SJCRH30 (cell line): ENCODE results near the gene NUDT21. TPM values are rescaled to one million over a fixed set of nuclear protein-coding genes. Genes with fewer than 3 reads are reported as not detected.
"Not testable (repeated sequence)": the region's sequence is repeated elsewhere in the genome, so short reads cannot be mapped to it uniquely, and the experiment has no call there.

ENCODE experiments used
- DNase-seq, 2 experiments: peaks; one replicate each; pipeline ENCODE4 v3.0.0-alpha.2; 2015 to 2020
- H3K27ac ChIP-seq: fragments of 250-450 bp; sonication (Bioruptor Pico); 2 replicates; pipeline ENCODE4 v1.5.1; 2020; ENCODE audit warnings: mild to moderate bottlenecking, moderate library complexity
- H3K27me3 ChIP-seq: fragments of 250-450 bp; sonication (Bioruptor Pico); 2 replicates; pipeline ENCODE4 v1.5.1; 2020; ENCODE audit warnings: mild to moderate bottlenecking, moderate library complexity
- H3K36me3 ChIP-seq: fragments of 250-450 bp; sonication (Bioruptor Pico); 2 replicates; pipeline ENCODE4 v1.5.1; 2020; ENCODE audit warnings: mild to moderate bottlenecking, moderate library complexity
- H3K4me1 ChIP-seq: fragments of 250-450 bp; sonication (Bioruptor Pico); 2 replicates; pipeline ENCODE4 v1.5.1; 2020; ENCODE audit warnings: mild to moderate bottlenecking, moderate library complexity
- H3K4me3 ChIP-seq: fragments of 250-450 bp; sonication (Bioruptor Pico); 2 replicates; pipeline ENCODE4 v1.5.1; 2020; ENCODE audit warnings: mild to moderate bottlenecking, moderate library complexity
- H3K9me3 ChIP-seq: fragments of 250-450 bp; sonication (Bioruptor Pico); replicated peaks from 2 replicates; pipeline ENCODE4 v1.5.1; 2020; ENCODE audit warnings: mild to moderate bottlenecking, moderate library complexity
- total RNA-seq: library from RNA; depleted of rRNA; stranded (reverse); fragments of >200 nt; shearing (Covaris generic); gene quantifications from 2 replicates; pipeline ENCODE4 v1.2.3, GENCODE V29; 2014; rRNA removed

NUDT21 gene
- total RNA-seq = 243 and 262 TPM in 2 replicates

DNA sequence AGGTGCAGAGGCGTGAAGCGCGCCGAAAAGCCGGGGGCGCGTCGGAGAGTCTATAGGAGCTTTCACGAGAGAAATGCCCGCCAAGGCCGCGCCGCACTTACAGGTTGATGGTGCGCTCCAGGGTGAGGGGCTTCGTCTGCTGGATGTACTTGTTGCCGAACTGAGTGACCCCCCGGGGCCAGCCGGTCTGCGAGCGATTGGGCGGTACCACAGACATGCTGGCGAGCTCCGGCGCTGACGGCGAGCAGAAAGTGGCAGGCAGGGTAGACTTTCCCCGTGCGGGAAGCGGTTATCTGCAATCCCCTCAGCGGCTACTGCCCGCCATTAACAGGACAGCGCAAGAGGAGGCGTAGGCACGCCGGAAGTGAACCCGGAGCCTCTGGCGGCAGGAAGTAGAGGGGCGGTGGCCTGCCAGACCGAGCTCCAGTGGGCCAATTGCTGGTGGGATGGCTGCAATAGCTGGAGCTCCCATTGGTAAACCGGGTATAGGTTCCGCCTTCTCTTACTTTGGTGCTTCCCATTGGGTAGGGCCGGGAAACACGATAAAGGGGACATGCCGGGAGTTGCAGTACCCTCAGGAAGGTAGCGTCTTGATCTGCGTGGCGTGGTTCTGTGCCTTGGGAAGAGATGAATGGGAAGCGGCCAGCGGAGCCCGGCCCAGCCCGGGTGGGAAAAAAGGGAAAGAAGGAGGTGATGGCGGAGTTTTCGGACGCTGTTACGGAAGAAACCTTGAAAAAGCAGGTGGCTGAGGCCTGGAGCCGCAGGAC is at the start of gene NUDT21, which contains the start of gene OGFOD1:
Gene NUDT21, minus strand, starts transcription at position 347 of the 767 bp plus-strand sequence. Its CDS starts 130 bp downstream, at position 217.
Gene OGFOD1, plus strand, starts transcription at position 569 of the 767 bp plus-strand sequence. Its CDS starts 59 bp downstream, at position 628.
- DNase-seq = peak; percentile 98 to 99
- Histone ChIP-seq H3K27ac (peak within 1 kb of the TSS; percentile 83), H3K9me3 (no peaks in the 10 kb centered on the region), H3K36me3 (peaks cover 41% of the 10 kb centered on the region), H3K4me1 (peaks cover 9% of the 10 kb centered on the region; the same call in 1 of the 2 replicates), H3K4me3 (peak within 1 kb of the TSS; percentile 82), H3K27me3 (no peaks in the 10 kb centered on the region)

GRCh38 chr16:56493815-56494214 is 42.7 kb upstream of the NUDT21 start:
- Histone ChIP-seq H3K36me3 (no peaks in the 10 kb centered on the region), H3K27me3 (no peaks in the 10 kb centered on the region), H3K27ac (no peak overlapping the region), H3K9me3 (no peaks in the 10 kb centered on the region), H3K4me3 (no peak overlapping the region), H3K4me1 (no peaks in the 10 kb centered on the region)
- no peak for DNase-seq

- DNase-seq = no peak
Observed at GRCh38 chr16:56493126-56493525, 42.0 kb upstream of the NUDT21 start.

DNA sequence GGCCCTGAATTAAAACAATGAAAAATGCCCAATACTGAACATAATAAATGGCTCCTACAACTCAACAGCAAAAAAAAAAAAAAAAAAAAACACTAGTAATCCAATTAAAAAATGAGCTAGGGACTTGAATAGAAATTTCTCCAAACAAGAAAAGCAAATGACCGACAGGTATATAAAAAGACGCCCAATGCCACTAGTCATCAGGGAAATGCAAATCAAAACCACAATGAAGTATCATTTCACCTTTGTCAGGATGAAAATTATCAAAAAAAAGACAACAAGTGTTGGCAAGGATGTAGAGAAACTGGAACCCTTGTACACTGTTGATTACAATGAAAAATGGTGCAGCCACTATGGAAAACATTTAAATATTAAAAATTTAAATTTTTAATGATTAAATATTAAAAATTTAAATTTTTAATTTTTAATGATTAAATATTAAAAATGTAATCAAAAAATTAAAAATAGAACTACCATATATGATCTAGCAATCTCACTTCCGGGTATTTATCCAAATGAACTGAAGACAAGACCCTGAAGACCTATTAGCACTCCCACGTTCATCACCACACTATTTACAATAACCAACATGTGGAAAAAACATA is 40.6 kb upstream of the NUDT21 start:
- DNase-seq = no peak
- Histone ChIP-seq H3K4me1 (no peaks in the 10 kb centered on the region; the same call in 1 of the 2 replicates), H3K36me3 (no peaks in the 10 kb centered on the region), H3K27ac (no peak overlapping the region), H3K9me3 (no peaks in the 10 kb centered on the region), H3K4me3 (no peak overlapping the region), H3K27me3 (no peaks in the 10 kb centered on the region)

More at GRCh38 chr16:56493126-56493525, 42.0 kb upstream of the NUDT21 start:
- no peak overlapping the region for H3K27ac ChIP-seq
- no peaks in the 10 kb centered on the region for H3K9me3 ChIP-seq
- H3K4me1 ChIP-seq = no peaks in the 10 kb centered on the region; the same call in 1 of the 2 replicates
- no peak overlapping the region for H3K4me3 ChIP-seq
- no peaks in the 10 kb centered on the region for H3K27me3 ChIP-seq
- H3K36me3 ChIP-seq = no peaks in the 10 kb centered on the region

DNA sequence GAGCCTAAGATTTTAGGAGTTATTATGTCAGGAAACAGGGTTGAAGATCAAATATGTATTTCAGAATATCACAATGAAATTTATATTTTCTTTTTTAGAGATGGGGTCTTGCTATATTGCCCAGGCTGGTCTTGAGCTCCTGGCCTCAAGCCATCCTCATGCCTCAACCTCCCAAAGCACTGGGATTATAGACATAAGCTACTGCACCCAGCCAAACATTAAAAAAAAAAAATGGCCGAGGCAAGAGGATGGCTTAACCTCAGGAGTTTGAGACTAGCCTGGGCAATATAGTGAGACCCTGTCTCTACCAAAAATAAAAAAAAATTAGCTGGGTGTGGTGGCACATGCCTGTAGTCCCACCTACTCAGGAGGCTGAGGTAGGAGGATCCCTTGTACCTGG is 37.7 kb upstream of the NUDT21 start:
- H3K4me3 ChIP-seq, H3K36me3 ChIP-seq, H3K27me3 ChIP-seq: not testable (repeated sequence)

GRCh38 chr16:56488035-56488434 is 36.9 kb upstream of the NUDT21 start:
- H3K4me3 ChIP-seq = no peak overlapping the region
- no peaks in the 10 kb centered on the region for H3K36me3 ChIP-seq
- H3K9me3 ChIP-seq = peaks cover 3% of the 10 kb centered on the region; the same call in 1 of the 2 replicates

More for the DNA sequence above, 37.7 kb upstream of the NUDT21 start:
- H3K4me1 ChIP-seq, DNase-seq, H3K9me3 ChIP-seq, H3K27ac ChIP-seq: not testable (repeated sequence)

DNA sequence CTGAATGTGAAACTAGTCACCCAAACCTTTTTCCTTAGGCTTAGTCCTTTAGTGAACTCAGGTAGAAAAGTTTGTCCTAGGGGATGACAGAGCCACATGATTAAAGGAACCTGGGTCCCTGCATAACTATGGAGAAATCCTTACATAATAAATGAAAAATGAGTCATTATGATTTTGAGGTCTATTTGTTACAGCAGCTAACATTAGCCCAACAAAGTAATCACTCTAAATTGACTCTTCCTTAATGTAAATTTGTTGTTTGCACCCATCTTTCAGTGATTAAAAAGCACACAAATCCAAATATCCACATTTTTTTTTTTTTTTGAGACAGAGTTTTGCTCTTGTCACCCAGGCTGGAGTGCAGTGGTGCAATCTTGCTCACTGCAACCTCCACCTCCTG is 32.3 kb upstream of the NUDT21 start:
- H3K4me3 ChIP-seq = no peak overlapping the region
- peaks cover 5% of the 10 kb centered on the region; the same call in 1 of the 2 replicates for H3K9me3 ChIP-seq
- H3K27me3 ChIP-seq = no peaks in the 10 kb centered on the region
- no peak for DNase-seq
- H3K4me1 ChIP-seq = no peaks in the 10 kb centered on the region; the same call in 1 of the 2 replicates
- H3K36me3 ChIP-seq = peaks cover 11% of the 10 kb centered on the region
- no peak overlapping the region for H3K27ac ChIP-seq

More at GRCh38 chr16:56488035-56488434, 36.9 kb upstream of the NUDT21 start:
- no peaks in the 10 kb centered on the region; the same call in 1 of the 2 replicates for H3K4me1 ChIP-seq
- H3K27me3 ChIP-seq = no peaks in the 10 kb centered on the region
- no peak for DNase-seq
- H3K27ac ChIP-seq = no peak overlapping the region

- Histone ChIP-seq H3K27ac (no peak overlapping the region), H3K4me3 (no peak overlapping the region), H3K4me1 (no peaks in the 10 kb centered on the region), H3K36me3 (peaks cover 17% of the 10 kb centered on the region), H3K27me3 (no peaks in the 10 kb centered on the region), H3K9me3 (peaks cover 5% of the 10 kb centered on the region; the same call in 1 of the 2 replicates)
- DNase-seq = no peak
Observed at GRCh38 chr16:56482683-56483236, 31.6 kb upstream of the NUDT21 start.

DNA sequence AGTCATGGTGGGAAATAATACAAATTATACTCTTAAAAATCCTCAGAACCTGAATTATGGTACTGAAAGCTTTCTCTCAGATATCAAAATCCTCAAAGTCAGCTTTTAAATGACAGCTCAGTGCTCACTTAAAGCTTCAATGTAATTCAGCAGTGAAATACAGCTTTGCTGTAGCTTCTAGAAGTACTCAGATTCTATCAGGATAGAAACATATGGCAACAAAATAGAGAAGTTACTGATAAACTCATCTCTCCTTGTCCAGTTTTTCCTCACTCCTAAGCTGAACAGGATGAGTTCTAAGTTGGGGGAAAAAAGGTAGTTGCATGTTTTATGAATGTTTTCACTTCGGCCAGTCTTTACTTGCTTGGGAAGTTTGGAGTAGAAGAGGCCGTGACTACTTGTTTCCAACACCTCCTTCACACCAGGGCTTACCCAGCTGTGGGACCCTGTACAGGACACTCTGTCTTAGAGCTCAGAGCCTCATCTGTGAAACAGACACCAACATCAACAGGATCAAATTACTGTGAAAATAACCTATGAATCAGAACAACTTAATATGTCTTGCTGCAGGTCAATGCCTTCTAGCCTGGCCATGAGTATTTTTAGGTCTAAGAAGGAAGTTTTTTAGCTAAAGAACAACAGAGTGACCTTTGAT is 30.5 kb upstream of the NUDT21 start:
- Histone ChIP-seq H3K27ac (no peak overlapping the region), H3K4me1 (no peaks in the 10 kb centered on the region), H3K36me3 (peaks cover 27% of the 10 kb centered on the region), H3K4me3 (no peak overlapping the region), H3K9me3 (peaks cover 5% of the 10 kb centered on the region; the same call in 1 of the 2 replicates), H3K27me3 (no peaks in the 10 kb centered on the region)
- DNase-seq = peak in 1 of 2 experiments; percentile 36

DNA sequence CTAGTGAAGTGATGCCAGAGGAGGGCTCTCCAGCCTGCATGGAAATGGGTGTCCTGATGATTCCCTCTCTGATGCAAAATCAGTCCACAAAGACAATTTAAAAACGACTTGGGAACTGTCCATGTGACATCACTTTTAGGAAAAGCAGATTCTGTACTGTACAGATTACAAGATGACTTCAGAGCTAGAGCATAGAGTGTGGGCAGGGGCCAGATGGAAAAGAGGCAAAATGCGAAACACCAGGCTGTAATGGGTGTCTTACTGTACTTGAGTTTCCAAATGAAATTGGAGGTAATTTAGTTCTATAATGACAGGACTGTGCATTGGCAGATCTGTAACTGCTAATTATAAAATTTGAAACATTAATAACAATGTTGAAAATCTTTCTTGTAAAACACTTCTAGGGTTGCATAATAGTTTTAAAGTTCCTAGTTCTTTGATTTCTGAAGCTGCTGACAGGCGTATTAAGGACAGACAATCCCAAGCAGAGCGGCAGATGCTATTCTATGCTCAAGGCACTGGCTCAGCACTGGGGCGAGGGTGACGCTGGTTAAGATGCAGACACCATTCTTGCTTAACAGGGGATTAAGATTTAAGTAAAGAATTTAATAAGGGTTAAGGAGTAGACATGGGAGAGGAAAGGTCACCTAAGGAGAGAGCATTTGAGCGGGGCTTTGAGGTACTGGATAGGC is 29.8 kb upstream of the NUDT21 start:
- Histone ChIP-seq H3K27me3 (no peaks in the 10 kb centered on the region), H3K27ac (no peak overlapping the region), H3K4me1 (no peaks in the 10 kb centered on the region), H3K4me3 (no peak overlapping the region), H3K9me3 (peaks cover 5% of the 10 kb centered on the region; the same call in 1 of the 2 replicates), H3K36me3 (peaks cover 34% of the 10 kb centered on the region)
- no peak for DNase-seq

DNA sequence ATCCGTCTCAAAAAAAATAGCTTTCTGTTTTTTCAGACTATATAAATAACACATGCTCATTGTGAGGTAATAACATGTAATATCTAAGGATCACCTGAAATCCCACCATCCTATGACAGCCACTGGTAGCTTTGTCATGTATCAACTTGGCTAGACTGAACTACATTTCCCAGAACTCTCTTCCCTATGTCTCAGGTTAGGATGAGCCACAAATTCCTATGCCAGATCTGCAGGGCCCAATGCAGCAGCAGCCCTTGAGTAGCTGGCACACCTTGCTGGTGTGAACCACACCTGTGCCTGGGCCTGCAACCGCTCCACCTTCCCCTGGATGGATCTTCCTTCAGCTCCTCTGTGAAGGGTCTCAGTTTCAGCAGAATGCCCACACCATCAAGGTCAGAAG is 28.3 kb upstream of the NUDT21 start:
- Histone ChIP-seq H3K9me3 (peaks cover 5% of the 10 kb centered on the region; the same call in 1 of the 2 replicates), H3K27me3 (no peaks in the 10 kb centered on the region), H3K4me3 (no peak overlapping the region), H3K36me3 (peaks cover 47% of the 10 kb centered on the region), H3K27ac (no peak overlapping the region), H3K4me1 (no peaks in the 10 kb centered on the region)
- no peak for DNase-seq

- H3K27me3 ChIP-seq = no peaks in the 10 kb centered on the region
- peaks cover 5% of the 10 kb centered on the region; the same call in 1 of the 2 replicates for H3K9me3 ChIP-seq
- H3K36me3 ChIP-seq = peaks cover 57% of the 10 kb centered on the region
- DNase-seq = no peak
- no peak overlapping the region for H3K27ac ChIP-seq
- no peaks in the 10 kb centered on the region for H3K4me1 ChIP-seq
- no peak overlapping the region for H3K4me3 ChIP-seq
Observed at GRCh38 chr16:56478281-56479049, 27.3 kb upstream of the NUDT21 start.

DNA sequence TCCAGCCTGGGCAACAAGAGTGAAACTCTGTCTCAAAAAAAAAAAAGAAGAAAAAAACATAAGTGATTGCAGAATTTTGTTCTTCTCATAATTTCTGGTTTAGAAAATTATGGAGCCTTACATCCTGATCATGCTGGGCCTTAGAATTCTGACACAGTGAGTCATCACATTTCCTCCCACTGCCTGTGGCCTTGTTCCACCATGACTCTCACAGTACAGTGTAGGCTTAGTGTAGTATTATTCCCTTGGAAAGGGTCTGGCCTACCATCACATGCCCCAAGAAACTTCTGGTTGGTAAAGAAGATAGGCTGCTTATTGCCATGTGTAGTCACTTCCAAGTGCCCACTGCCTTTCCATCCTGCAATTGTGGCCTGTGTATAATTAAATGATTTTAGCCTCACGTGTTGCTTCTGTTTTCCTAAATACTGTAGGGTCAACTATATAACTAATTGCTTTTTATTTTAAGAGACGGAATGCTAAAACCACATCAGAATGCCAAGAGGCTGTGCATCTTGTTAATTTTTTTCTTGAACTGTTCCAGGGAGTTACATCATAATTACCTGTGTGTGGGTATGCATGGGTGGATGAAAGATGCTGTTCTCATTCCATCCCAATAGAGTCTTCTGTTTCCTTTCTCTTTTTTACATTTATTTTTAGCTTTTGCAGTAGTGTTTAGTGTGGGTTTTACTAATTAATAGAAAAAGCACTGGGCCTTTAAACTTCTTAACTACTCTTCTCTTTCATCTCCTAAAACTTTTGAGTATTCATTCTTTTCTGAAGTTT is 26.2 kb upstream of the NUDT21 start:
- no peaks in the 10 kb centered on the region for H3K9me3 ChIP-seq
- H3K36me3 ChIP-seq = peaks cover 66% of the 10 kb centered on the region
- no peak overlapping the region for H3K4me3 ChIP-seq
- no peaks in the 10 kb centered on the region for H3K27me3 ChIP-seq
- H3K27ac ChIP-seq = no peak overlapping the region
- no peaks in the 10 kb centered on the region for H3K4me1 ChIP-seq
- DNase-seq = peak in 1 of 2 experiments; percentile 21
